Measurements from ENCODE around the gene SOBP.

- TF ChIP-seq ZNF274 (IDR thresholded peaks at IDR 0.05; ENCODE audit: low read depth, low read length) (no peak), YY1 (IDR thresholded peaks at IDR 0.05; ENCODE audit: insufficient read depth, insufficient read length) (no peak)
Observed at GRCh38 chr6:107663308-107663707, 173.4 kb downstream of the SOBP start.
